GM19351 (cell line): Measurements from ENCODE around the gene KDM3B.

Experiments used
- ATAC-seq: cut with Tn5 transposase; IDR thresholded peaks from one replicate; pipeline ENCODE4 v1.9.1; 2021; ENCODE audit warnings: mild to moderate bottlenecking, moderate library complexity; ENCODE audit not compliant: unreplicated experiment

Gene KDM3B

GRCh38 chr5:138449501-138450239, 97.2 kb downstream of the KDM3B start:
- peak; percentile 69 for ATAC-seq

- no peak for ATAC-seq
These were observed 98.5 kb downstream of the KDM3B start for GRCh38 chr5:138450971-138451370.

- ATAC-seq = no peak
These were observed 100.2 kb downstream of the KDM3B start for GRCh38 chr5:138452720-138453119.

- no peak for ATAC-seq
These were observed 101.1 kb downstream of the KDM3B start for GRCh38 chr5:138453590-138453989.

GRCh38 chr5:138454121-138454520, 101.6 kb downstream of the KDM3B start:
- ATAC-seq = no peak

GRCh38 chr5:138455232-138455930, 102.9 kb downstream of the KDM3B start:
- ATAC-seq = no peak

GRCh38 chr5:138457531-138458275, 105.2 kb downstream of the KDM3B start:
- ATAC-seq = no peak

- no peak for ATAC-seq
These were observed 105.9 kb downstream of the KDM3B start for GRCh38 chr5:138458384-138458783.

- ATAC-seq = no peak
These were observed 106.4 kb downstream of the KDM3B start for GRCh38 chr5:138458856-138459255.

GRCh38 chr5:138459311-138459933, 106.9 kb downstream of the KDM3B start:
- peak; percentile 40 for ATAC-seq

GRCh38 chr5:138460032-138460693, 107.7 kb downstream of the KDM3B start:
- no peak for ATAC-seq

- ATAC-seq = no peak
These were observed 109.0 kb downstream of the KDM3B start for GRCh38 chr5:138461343-138462125.

GRCh38 chr5:138463419-138464007, 111.0 kb downstream of the KDM3B start:
- no peak for ATAC-seq

GRCh38 chr5:138464008-138464387, 111.5 kb downstream of the KDM3B start:
- peak; percentile 50 for ATAC-seq

- ATAC-seq = peak; percentile 62
These were observed 112.1 kb downstream of the KDM3B start for GRCh38 chr5:138464388-138465260.

GRCh38 chr5:138465261-138466124, 113.0 kb downstream of the KDM3B start, which contains the start of gene EGR1:
Gene EGR1 (plus strand): TSS chr5:138465479. CDS start chr5:138465762, 283 bp downstream.
- peak; percentile 64 for ATAC-seq

- ATAC-seq = no peak
These were observed 113.8 kb downstream of the KDM3B start for GRCh38 chr5:138466125-138466899.
